ENCODE results near the gene RILPL1.
"Not testable (repeated sequence)": the region's sequence is repeated elsewhere in the genome, so short reads cannot be mapped to it uniquely, and the experiment has no call there.

- TF ChIP-seq POU2F2 (IDR thresholded peaks at IDR 0.05; ENCODE audit: borderline replicate concordance, low read depth, low read length); CTCF (IDR thresholded peaks at IDR 0.05 in 2 of 3, conservative IDR thresholded peaks at IDR 0.05 in 1 of 3; ENCODE audit: control insufficient read depth in 2 of 3, extremely low read depth in 1 of 3, insufficient read depth in 1 of 3, low read depth in 3 of 3, low read length in 3 of 3); MXI1 (IDR thresholded peaks at IDR 0.05; ENCODE audit: low read depth, low read length); GABPA (IDR thresholded peaks at IDR 0.05; ENCODE audit: low read depth); SMC3 (IDR thresholded peaks at IDR 0.05; ENCODE audit: borderline replicate concordance, low read length); POLR2A (IDR thresholded peaks at IDR 0.05; ENCODE audit: low read depth, low read length); NBN (IDR thresholded peaks at IDR 0.05); ESRRA (IDR thresholded peaks at IDR 0.05; ENCODE audit: low read length); NRF1 (conservative IDR thresholded peaks at IDR 0.05; ENCODE audit: low read depth, low read length); KDM1A (IDR thresholded peaks at IDR 0.05; ENCODE audit: borderline replicate concordance); CEBPB (IDR thresholded peaks at IDR 0.05; ENCODE audit: borderline replicate concordance in 1 of 2, low read depth in 2 of 2, low read length in 2 of 2): not testable (repeated sequence)
Observed at GRCh38 chr12:123558487-123558886, 25.0 kb upstream of the RILPL1 start.

Data from GM12878 (cell line).